Fibroblast of lung (primary cell): Measurements from ENCODE around the gene SAYSD1. TPM values are rescaled to one million over a fixed set of nuclear protein-coding genes. Genes with fewer than 3 reads are reported as not detected.

Experiments used
- DNase-seq, 2 donors: peaks; one replicate each; pipeline versions ENCODE4 v3.0.0 to v3.0.0-alpha.2; 2010; ENCODE audit warnings: low read depth in 2 of 2
- H2AFZ ChIP-seq: 2 replicates; pipeline ENCODE4 v1.5.1; 2012; ENCODE audit warnings: low read length, control low read depth, inconsistent platforms
- H3K27ac ChIP-seq: 2 replicates; pipeline ENCODE4 v1.5.1; 2011; ENCODE audit warnings: low read length, control low read depth; ENCODE audit not compliant: insufficient read depth
- H3K27me3 ChIP-seq: 2 replicates; pipeline ENCODE4 v1.5.1; 2011; ENCODE audit warnings: mild to moderate bottlenecking, low read length; ENCODE audit not compliant: control insufficient read depth, insufficient read depth
- H3K36me3 ChIP-seq: 2 replicates; pipeline ENCODE4 v1.5.1; 2011; ENCODE audit warnings: low read length; ENCODE audit not compliant: control insufficient read depth, insufficient read depth
- H3K4me1 ChIP-seq: 2 replicates; pipeline ENCODE4 v1.5.1; 2011; ENCODE audit warnings: low read length; ENCODE audit not compliant: control insufficient read depth, insufficient read depth; ENCODE audit errors: extremely low read depth
- H3K4me2 ChIP-seq: 2 replicates; pipeline ENCODE4 v1.5.1; 2011; ENCODE audit warnings: low read length, control low read depth; ENCODE audit not compliant: insufficient read depth; ENCODE audit errors: extremely low read depth
- H3K4me3 ChIP-seq, 4 experiments: fragments of 200-600 bp in 1 of 4; sonication (generic) in 1 of 4; replicated peaks in 1 of 4; 2 replicates each; pipeline ENCODE4 v1.5.1; 2011 to 2016; ENCODE audit warnings: low read length in 4 of 4, low read depth in 3 of 4, mild to moderate bottlenecking in 3 of 4, control low read depth in 2 of 4, inconsistent platforms in 1 of 4, mixed read lengths in 1 of 4; ENCODE audit not compliant: insufficient read depth in 1 of 4; ENCODE audit errors: control extremely low read depth in 1 of 4
- H3K79me2 ChIP-seq: 2 replicates; pipeline ENCODE4 v1.5.1; 2012; ENCODE audit warnings: mild to moderate bottlenecking, low read length, inconsistent platforms; ENCODE audit not compliant: control insufficient read depth, insufficient read depth
- H3K9ac ChIP-seq: 2 replicates; pipeline ENCODE4 v1.5.1; 2011; ENCODE audit warnings: mild to moderate bottlenecking, low read length, control low read depth; ENCODE audit not compliant: insufficient read depth
- H3K9me3 ChIP-seq: 2 replicates; pipeline ENCODE4 v1.5.1; 2012; ENCODE audit warnings: low read depth, low read length; ENCODE audit not compliant: control insufficient read depth, insufficient read depth
- H4K20me1 ChIP-seq: 2 replicates; pipeline ENCODE4 v1.5.1; 2011; ENCODE audit warnings: low read length; ENCODE audit not compliant: control insufficient read depth, insufficient read depth; ENCODE audit errors: extremely low read depth
- EZH2 ChIP-seq: IDR thresholded peaks from 2 replicates; pipeline ENCODE4 v1.5.1; 2012; ENCODE audit warnings: low read length, control low read depth, mild to moderate bottlenecking; ENCODE audit errors: missing control alignments
- polyA plus RNA-seq, 2 donors: library from polyadenylated mRNA; depleted of rRNA in 1 of 2; stranded (reverse) in 1 of 2; unstranded in 1 of 2; fragments of >200 nt; gene quantifications; 2 replicates each; pipeline ENCODE4 v1.2.1, GENCODE V29; 2011 to 2012; ENCODE audit warnings: missing spikeins in 1 of 2
- total RNA-seq: library from RNA; depleted of rRNA; stranded (reverse); fragments of >200 nt; gene quantifications from 2 replicates; pipeline ENCODE4 v1.2.1, GENCODE V29; 2014
- TF ChIP-seq, protein P1 (sequence below), 2 donors: IDR thresholded peaks in 1 of 2; conservative IDR thresholded peaks in 1 of 2; 1 replicate in 1 of 2; 2 replicates in 1 of 2; pipeline ENCODE4 v1.5.1; 2011 to 2012; ENCODE audit warnings: low read length in 2 of 2, control low read depth in 1 of 2, inconsistent platforms in 1 of 2, low read depth in 1 of 2, mild to moderate bottlenecking in 1 of 2

Gene SAYSD1
- total and polyA plus RNA-seq, 2 donors (not counting 1 experiment from before 2014, with no cell fraction given), result 11.9 to 13.9 TPM

DNA sequence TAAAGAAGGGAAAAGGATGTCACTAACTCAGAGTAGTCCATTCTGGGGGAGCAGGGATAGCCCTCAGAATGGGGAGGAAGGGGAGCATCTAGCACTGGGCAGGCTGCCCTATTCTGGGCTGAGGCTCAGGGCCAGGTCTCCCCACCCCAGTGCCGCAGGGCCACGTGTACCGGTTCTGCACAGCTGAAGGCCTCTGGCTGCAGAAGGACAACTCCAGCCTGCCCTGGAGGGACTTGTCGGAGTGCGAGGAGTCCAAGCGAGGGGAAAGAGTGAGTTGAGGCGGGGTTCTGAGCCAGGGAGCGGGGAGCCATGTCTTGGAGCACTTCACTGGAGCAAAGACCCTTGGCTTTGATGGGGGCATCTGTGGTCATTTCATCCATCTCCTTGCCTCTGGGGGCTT lies 49.4 kb downstream of the SAYSD1 start:
- Histone ChIP-seq H3K4me2 (no peak overlapping the region), H3K79me2 (no peaks in the 10 kb centered on the region), H3K36me3 (no peaks in the 10 kb centered on the region), H3K9me3 (no peaks in the 10 kb centered on the region), H3K27me3 (no peaks in the 10 kb centered on the region), H3K27ac (no peak overlapping the region), H4K20me1 (no peaks in the 10 kb centered on the region), H3K4me3 (no peak overlapping the region), H3K9ac (no peak overlapping the region), H3K4me1 (no peaks in the 10 kb centered on the region), H2AFZ (no peak overlapping the region)
- DNase-seq, result no peak
- no peak for TF ChIP-seq EZH2
- TF ChIP-seq, protein P1, sequence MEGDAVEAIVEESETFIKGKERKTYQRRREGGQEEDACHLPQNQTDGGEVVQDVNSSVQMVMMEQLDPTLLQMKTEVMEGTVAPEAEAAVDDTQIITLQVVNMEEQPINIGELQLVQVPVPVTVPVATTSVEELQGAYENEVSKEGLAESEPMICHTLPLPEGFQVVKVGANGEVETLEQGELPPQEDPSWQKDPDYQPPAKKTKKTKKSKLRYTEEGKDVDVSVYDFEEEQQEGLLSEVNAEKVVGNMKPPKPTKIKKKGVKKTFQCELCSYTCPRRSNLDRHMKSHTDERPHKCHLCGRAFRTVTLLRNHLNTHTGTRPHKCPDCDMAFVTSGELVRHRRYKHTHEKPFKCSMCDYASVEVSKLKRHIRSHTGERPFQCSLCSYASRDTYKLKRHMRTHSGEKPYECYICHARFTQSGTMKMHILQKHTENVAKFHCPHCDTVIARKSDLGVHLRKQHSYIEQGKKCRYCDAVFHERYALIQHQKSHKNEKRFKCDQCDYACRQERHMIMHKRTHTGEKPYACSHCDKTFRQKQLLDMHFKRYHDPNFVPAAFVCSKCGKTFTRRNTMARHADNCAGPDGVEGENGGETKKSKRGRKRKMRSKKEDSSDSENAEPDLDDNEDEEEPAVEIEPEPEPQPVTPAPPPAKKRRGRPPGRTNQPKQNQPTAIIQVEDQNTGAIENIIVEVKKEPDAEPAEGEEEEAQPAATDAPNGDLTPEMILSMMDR (conservative IDR thresholded peaks at IDR 0.05 in 1 of 2, IDR thresholded peaks at IDR 0.05 in 1 of 2; ENCODE audit: low read depth in 1 of 2, low read length in 2 of 2), result no peak

DNA sequence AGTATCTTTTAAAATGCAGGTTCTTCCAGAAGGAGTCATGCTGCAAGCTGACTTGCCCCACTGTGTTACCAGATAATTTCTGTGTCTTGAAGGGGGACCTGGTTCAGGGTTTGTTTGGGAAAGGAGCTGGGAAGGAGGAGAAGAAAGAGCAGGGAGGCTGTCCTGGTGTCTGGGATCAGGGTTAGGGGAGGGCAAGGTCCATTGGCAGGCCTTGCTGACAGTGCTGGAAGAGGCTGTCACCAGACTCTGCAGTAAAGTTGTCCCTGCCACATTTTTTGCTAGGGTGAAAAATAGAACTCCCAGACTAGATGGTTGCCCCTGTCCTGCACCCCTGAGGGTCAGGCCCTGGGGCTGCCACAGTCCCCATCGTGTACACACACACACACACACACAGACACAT lies 51.5 kb downstream of the SAYSD1 start:
- H3K79me2 ChIP-seq, result no peaks in the 10 kb centered on the region
- no peak overlapping the region for H3K4me2 ChIP-seq
- H3K27me3 ChIP-seq, result no peaks in the 10 kb centered on the region
- H3K9me3 ChIP-seq, result no peaks in the 10 kb centered on the region
- no peak overlapping the region for H3K9ac ChIP-seq
- DNase-seq, result no peak
- no peaks in the 10 kb centered on the region for H3K4me1 ChIP-seq
- no peaks in the 10 kb centered on the region for H3K36me3 ChIP-seq
- no peak overlapping the region for H3K27ac ChIP-seq
- H2AFZ ChIP-seq, result no peak overlapping the region
- no peak overlapping the region for H3K4me3 ChIP-seq
- no peaks in the 10 kb centered on the region for H4K20me1 ChIP-seq
- TF ChIP-seq EZH2, result no peak
- TF ChIP-seq, protein P1 (conservative IDR thresholded peaks at IDR 0.05 in 1 of 2, IDR thresholded peaks at IDR 0.05 in 1 of 2; ENCODE audit: low read depth in 1 of 2, low read length in 2 of 2), result no peak

DNA sequence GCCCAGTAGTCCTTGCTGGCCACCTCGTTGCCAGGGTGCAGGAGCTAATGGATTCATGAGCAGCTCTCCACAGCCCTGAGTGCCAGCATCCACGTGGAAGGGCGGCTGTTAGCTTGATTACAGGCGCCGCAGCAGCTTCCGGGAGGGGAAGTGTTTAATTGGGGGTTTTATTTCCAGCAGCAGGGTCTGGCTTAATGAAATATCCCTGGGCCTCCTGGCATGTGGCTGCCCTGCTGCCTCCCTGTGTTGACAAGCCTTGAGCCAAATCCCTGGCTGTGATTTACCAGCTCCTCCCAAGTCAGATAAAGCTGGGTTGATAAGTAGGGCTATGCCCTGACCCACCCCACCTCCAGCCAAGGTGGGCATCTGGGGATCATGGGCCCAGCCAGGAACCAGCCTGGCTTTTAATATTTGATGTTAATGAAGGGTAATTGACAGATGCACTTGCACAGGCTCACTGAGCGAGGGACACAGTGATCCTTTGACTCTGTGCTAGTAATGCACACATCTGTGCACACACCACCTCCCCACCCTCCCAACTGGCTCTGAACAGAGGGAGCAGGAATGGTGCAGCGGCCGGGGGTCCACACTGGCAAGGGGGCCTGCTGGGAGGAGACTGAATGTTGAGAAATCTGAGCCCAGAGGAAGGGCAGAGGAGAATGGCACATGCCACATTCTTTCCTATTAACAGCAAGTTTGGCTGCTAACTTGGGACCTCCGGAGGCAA lies 52.8 kb downstream of the SAYSD1 start:
- no peaks in the 10 kb centered on the region for H3K4me1 ChIP-seq
- no peaks in the 10 kb centered on the region for H3K36me3 ChIP-seq
- H3K27me3 ChIP-seq, result no peaks in the 10 kb centered on the region
- H3K9me3 ChIP-seq, result no peaks in the 10 kb centered on the region
- no peak overlapping the region for H3K9ac ChIP-seq
- no peaks in the 10 kb centered on the region for H3K79me2 ChIP-seq
- no peak for TF ChIP-seq EZH2
- TF ChIP-seq, protein P1 (conservative IDR thresholded peaks at IDR 0.05 in 1 of 2, IDR thresholded peaks at IDR 0.05 in 1 of 2; ENCODE audit: low read depth in 1 of 2, low read length in 2 of 2), result no peak
- no peak overlapping the region for H3K4me3 ChIP-seq
- no peaks in the 10 kb centered on the region for H4K20me1 ChIP-seq
- no peak overlapping the region for H3K4me2 ChIP-seq
- no peak for DNase-seq
- H2AFZ ChIP-seq, result no peak overlapping the region
- H3K27ac ChIP-seq, result no peak overlapping the region
